Gastrocnemius medialis (tissue), 4 donors: Measurements from ENCODE around the gene ADARB1.

Source experiments
- POLR2A ChIP-seq, 2 donors: fragments of 450-650 bp; IDR thresholded peaks; one replicate each; pipeline ENCODE4 v1.6.1; 2017; ENCODE audit warnings: antibody characterized with exemption in 2 of 2, mild to moderate bottlenecking in 2 of 2, moderate library complexity in 2 of 2
- TF ChIP-seq, protein P1 (sequence below), 5 experiments: fragments of 450-650 bp in 3 of 5; fragments of 200-600 bp in 2 of 5; sonication (generic) in 2 of 5; IDR thresholded peaks in 4 of 5; conservative IDR thresholded peaks in 1 of 5; 1 replicate in 4 of 5; 2 replicates in 1 of 5; pipeline ENCODE4 v1.5.1; 2016 to 2019; ENCODE audit warnings: antibody characterized with exemption in 5 of 5, mild to moderate bottlenecking in 3 of 5, moderate library complexity in 3 of 5

DNA sequence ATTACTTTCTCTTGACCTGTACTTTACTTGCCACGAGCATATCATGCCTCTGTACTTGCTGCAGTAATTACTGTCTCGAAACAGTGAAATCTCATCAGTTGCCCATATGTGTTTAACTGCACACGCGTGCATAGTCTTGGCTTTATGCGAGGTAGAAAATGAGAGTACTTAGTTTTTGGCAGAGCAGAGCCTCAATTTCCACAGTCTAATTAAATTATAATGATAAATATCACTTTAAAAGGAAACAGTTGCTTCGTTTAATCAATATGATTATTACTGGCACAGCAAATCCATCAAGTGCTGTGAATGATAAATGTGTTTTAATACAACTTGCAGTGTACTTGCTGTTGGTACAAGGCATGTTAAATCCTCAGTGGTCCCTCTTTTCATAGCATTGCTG lies 47.6 kb downstream of the ADARB1 start:
- TF ChIP-seq, protein P1, sequence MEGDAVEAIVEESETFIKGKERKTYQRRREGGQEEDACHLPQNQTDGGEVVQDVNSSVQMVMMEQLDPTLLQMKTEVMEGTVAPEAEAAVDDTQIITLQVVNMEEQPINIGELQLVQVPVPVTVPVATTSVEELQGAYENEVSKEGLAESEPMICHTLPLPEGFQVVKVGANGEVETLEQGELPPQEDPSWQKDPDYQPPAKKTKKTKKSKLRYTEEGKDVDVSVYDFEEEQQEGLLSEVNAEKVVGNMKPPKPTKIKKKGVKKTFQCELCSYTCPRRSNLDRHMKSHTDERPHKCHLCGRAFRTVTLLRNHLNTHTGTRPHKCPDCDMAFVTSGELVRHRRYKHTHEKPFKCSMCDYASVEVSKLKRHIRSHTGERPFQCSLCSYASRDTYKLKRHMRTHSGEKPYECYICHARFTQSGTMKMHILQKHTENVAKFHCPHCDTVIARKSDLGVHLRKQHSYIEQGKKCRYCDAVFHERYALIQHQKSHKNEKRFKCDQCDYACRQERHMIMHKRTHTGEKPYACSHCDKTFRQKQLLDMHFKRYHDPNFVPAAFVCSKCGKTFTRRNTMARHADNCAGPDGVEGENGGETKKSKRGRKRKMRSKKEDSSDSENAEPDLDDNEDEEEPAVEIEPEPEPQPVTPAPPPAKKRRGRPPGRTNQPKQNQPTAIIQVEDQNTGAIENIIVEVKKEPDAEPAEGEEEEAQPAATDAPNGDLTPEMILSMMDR (IDR thresholded peaks at IDR 0.05 in 4 of 5, conservative IDR thresholded peaks at IDR 0.05 in 1 of 5): no peak
- TF ChIP-seq POLR2A (IDR thresholded peaks at IDR 0.05): no peak
